ENCODE data around the gene MLF2. TPM values are rescaled to one million over a fixed set of nuclear protein-coding genes. Genes with fewer than 3 reads are reported as not detected.
"Not testable (repeated sequence)": the region's sequence is repeated elsewhere in the genome, so short reads cannot be mapped to it uniquely, and the experiment has no call there.

MLF2 gene
- total RNA-seq, 1 donor from 2014 or later, result 162 TPM

- no peaks in the 10 kb centered on the region for H3K9me3 Mint-ChIP-seq (ENCODE audit: unreplicated experiment)
- H3K4me3 Mint-ChIP-seq (ENCODE audit: unreplicated experiment), result no peak overlapping the region
- peaks cover 5% of the 10 kb centered on the region for H3K4me1 Mint-ChIP-seq (ENCODE audit: unreplicated experiment)
- no peak for DNase-seq (ENCODE audit: extremely low spot score, unreplicated experiment)
- no peak overlapping the region for H3K27ac Mint-ChIP-seq (ENCODE audit: unreplicated experiment)
- H3K27me3 Mint-ChIP-seq (ENCODE audit: unreplicated experiment), result no peaks in the 10 kb centered on the region
- H3K36me3 Mint-ChIP-seq (ENCODE audit: unreplicated experiment), result peaks cover 32% of the 10 kb centered on the region
- TF ChIP-seq CTCF (IDR thresholded peaks at IDR 0.05), result no peak
Measured at GRCh38 chr12:6745741-6746525, 7.0 kb downstream of the MLF2 start.

GRCh38 chr12:6743300-6743699, 9.6 kb downstream of the MLF2 start:
- DNase-seq (ENCODE audit: extremely low spot score, unreplicated experiment); H3K27me3 Mint-ChIP-seq (ENCODE audit: unreplicated experiment); H3K27ac Mint-ChIP-seq (ENCODE audit: unreplicated experiment); H3K4me3 Mint-ChIP-seq (ENCODE audit: unreplicated experiment); H3K9me3 Mint-ChIP-seq (ENCODE audit: unreplicated experiment); H3K4me1 Mint-ChIP-seq (ENCODE audit: unreplicated experiment): not testable (repeated sequence)
- H3K36me3 Mint-ChIP-seq (ENCODE audit: unreplicated experiment), result peaks cover 15% of the 10 kb centered on the region

- no peak for DNase-seq (ENCODE audit: extremely low spot score, unreplicated experiment)
- TF ChIP-seq CTCF (IDR thresholded peaks at IDR 0.05), result no peak
- Mint-ChIP-seq H3K27me3 (ENCODE audit: unreplicated experiment) (no peaks in the 10 kb centered on the region), H3K27ac (ENCODE audit: unreplicated experiment) (no peak overlapping the region), H3K9me3 (ENCODE audit: unreplicated experiment) (no peaks in the 10 kb centered on the region), H3K4me1 (ENCODE audit: unreplicated experiment) (peaks cover 5% of the 10 kb centered on the region), H3K36me3 (ENCODE audit: unreplicated experiment) (peaks cover 11% of the 10 kb centered on the region), H3K4me3 (ENCODE audit: unreplicated experiment) (no peak overlapping the region)
Measured at GRCh38 chr12:6742834-6743233, 10.1 kb downstream of the MLF2 start.

GRCh38 chr12:6742080-6742479, 10.9 kb downstream of the MLF2 start:
- H3K27me3 Mint-ChIP-seq (ENCODE audit: unreplicated experiment); H3K4me1 Mint-ChIP-seq (ENCODE audit: unreplicated experiment); H3K4me3 Mint-ChIP-seq (ENCODE audit: unreplicated experiment); H3K27ac Mint-ChIP-seq (ENCODE audit: unreplicated experiment); H3K36me3 Mint-ChIP-seq (ENCODE audit: unreplicated experiment); DNase-seq (ENCODE audit: extremely low spot score, unreplicated experiment); H3K9me3 Mint-ChIP-seq (ENCODE audit: unreplicated experiment): not testable (repeated sequence)

- Mint-ChIP-seq H3K27ac (ENCODE audit: unreplicated experiment) (no peak overlapping the region), H3K4me3 (ENCODE audit: unreplicated experiment) (no peak overlapping the region), H3K36me3 (ENCODE audit: unreplicated experiment) (peaks cover 6% of the 10 kb centered on the region), H3K27me3 (ENCODE audit: unreplicated experiment) (no peaks in the 10 kb centered on the region), H3K4me1 (ENCODE audit: unreplicated experiment) (peaks cover 13% of the 10 kb centered on the region), H3K9me3 (ENCODE audit: unreplicated experiment) (no peaks in the 10 kb centered on the region)
- TF ChIP-seq CTCF (IDR thresholded peaks at IDR 0.05), result no peak
- DNase-seq (ENCODE audit: extremely low spot score, unreplicated experiment), result no peak
Measured at GRCh38 chr12:6736754-6737153, 16.2 kb downstream of the MLF2 start.

GRCh38 chr12:6735448-6736191, 17.3 kb downstream of the MLF2 start:
- TF ChIP-seq CTCF (IDR thresholded peaks at IDR 0.05), result peak; percentile 80
- Mint-ChIP-seq H3K4me3 (ENCODE audit: unreplicated experiment) (no peak overlapping the region), H3K27me3 (ENCODE audit: unreplicated experiment) (no peaks in the 10 kb centered on the region), H3K4me1 (ENCODE audit: unreplicated experiment) (peaks cover 13% of the 10 kb centered on the region), H3K9me3 (ENCODE audit: unreplicated experiment) (no peaks in the 10 kb centered on the region), H3K27ac (ENCODE audit: unreplicated experiment) (peak overlapping the region; percentile 84), H3K36me3 (ENCODE audit: unreplicated experiment) (peaks cover 12% of the 10 kb centered on the region)
- DNase-seq (ENCODE audit: extremely low spot score, unreplicated experiment), result no peak
